ENCODE results near the gene PLEKHG4B.
"Not testable (repeated sequence)": the region's sequence is repeated elsewhere in the genome, so short reads cannot be mapped to it uniquely, and the experiment has no call there.

Gene PLEKHG4B, protein sequence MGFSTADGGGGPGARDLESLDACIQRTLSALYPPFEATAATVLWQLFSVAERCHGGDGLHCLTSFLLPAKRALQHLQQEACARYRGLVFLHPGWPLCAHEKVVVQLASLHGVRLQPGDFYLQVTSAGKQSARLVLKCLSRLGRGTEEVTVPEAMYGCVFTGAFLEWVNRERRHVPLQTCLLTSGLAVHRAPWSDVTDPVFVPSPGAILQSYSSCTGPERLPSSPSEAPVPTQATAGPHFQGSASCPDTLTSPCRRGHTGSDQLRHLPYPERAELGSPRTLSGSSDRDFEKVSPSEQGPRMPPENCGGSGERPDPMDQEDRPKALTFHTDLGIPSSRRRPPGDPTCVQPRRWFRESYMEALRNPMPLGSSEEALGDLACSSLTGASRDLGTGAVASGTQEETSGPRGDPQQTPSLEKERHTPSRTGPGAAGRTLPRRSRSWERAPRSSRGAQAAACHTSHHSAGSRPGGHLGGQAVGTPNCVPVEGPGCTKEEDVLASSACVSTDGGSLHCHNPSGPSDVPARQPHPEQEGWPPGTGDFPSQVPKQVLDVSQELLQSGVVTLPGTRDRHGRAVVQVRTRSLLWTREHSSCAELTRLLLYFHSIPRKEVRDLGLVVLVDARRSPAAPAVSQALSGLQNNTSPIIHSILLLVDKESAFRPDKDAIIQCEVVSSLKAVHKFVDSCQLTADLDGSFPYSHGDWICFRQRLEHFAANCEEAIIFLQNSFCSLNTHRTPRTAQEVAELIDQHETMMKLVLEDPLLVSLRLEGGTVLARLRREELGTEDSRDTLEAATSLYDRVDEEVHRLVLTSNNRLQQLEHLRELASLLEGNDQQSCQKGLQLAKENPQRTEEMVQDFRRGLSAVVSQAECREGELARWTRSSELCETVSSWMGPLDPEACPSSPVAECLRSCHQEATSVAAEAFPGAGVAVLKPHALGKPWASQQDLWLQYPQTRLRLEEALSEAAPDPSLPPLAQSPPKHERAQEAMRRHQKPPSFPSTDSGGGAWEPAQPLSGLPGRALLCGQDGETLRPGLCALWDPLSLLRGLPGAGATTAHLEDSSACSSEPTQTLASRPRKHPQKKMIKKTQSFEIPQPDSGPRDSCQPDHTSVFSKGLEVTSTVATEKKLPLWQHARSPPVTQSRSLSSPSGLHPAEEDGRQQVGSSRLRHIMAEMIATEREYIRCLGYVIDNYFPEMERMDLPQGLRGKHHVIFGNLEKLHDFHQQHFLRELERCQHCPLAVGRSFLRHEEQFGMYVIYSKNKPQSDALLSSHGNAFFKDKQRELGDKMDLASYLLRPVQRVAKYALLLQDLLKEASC (N-terminal part only)

DNA sequence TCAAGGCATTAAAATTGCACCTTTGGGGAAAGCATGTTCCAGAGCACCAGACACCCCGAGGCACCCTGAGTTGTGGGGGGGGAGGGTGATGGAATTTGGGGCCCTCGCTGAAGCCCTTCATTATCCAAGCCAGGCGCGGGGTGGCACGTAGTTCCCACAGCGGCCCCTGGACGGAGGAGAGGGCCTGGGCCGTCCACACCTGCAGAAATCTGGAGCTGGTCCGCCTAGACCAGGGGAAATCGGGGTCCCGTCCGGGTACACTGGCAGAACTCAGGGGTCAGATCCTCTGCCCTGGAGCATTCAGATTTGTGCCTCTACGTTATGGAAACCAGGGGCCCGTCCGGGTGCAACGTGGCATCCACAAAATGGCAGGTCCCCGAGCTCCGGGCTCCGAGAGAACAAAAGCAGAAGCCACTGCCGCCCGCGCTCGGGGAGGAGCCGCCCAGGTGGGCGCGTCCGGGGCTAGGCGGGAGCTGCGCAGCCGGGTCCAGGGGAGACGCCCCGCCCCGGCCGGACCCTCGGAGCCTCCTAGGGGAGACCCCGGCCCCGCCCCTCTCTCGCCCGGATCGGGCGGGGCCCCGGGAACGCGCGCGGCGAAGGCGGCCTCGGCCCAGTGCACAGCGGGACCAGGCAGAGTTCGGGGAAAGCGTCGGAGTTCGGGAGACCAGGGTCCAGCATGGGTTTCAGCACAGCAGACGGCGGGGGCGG lies at the start of gene PLEKHG4B:
PLEKHG4B (plus strand) TSS at position 613 of the 708 bp plus-strand sequence; CDS start at position 677, 64 bp downstream.
- DNase-seq = peak; percentile 95

DNA sequence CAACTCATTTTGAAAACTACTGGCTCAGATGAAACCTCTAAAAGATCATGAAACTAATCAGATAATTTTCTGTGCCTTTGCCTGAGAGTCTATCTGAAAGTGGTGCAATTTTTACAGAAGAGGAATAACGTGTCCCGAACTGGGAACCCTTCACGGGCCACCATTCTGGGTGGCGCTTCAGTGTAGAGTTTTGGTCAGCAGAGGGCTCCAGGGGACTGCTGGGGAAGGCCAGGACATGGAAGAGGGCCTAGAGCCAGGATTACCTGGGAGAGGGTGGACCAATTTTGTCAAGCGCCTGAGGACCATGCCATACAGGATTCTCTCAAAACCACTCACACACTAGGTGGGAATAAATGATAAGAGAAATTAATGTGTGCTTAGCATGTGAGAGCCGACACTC lies 49.7 kb upstream of the PLEKHG4B start:
- DNase-seq = no peak

DNA sequence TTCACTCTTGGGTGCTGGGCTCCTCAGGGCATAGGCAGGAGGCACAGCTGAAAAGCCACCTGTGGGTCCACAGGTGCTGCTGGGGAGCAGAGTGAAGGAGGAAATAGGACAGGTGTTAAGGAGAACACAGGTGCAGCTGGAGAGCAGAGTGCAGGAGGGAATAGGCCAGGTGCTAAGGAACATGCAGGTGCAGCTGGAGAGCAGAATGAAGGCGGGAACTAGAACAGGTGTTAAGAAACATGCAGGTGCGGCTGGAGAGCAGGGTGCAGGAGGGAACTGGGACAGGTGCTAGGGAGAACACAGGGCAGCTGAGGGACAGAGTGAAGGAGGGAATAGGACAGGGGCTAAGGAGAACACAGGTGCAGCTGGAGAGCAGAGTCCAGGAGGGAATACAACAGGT lies 43.8 kb upstream of the PLEKHG4B start:
- peak; percentile 71 for DNase-seq

DNA sequence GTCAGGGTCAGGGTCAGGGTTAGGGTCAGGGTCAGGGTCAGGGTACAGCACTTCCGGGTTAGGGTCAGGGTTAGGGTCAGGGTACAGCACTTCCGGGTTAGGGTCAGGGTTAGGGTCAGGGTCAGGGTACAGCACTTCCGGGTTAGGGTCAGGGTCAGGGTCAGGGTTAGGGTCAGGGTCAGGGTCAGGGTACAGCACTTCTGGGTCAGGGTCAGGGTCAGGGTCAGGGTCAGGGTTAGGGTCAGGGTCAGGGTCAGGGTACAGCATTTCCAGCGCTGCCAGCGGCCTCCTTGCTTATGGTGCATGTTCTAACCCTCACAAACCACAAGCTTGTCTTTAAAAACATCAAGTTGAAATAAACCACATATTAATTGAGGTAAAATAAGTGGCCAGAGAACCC lies 42.4 kb upstream of the PLEKHG4B start:
- DNase-seq = not testable (repeated sequence)

DNA sequence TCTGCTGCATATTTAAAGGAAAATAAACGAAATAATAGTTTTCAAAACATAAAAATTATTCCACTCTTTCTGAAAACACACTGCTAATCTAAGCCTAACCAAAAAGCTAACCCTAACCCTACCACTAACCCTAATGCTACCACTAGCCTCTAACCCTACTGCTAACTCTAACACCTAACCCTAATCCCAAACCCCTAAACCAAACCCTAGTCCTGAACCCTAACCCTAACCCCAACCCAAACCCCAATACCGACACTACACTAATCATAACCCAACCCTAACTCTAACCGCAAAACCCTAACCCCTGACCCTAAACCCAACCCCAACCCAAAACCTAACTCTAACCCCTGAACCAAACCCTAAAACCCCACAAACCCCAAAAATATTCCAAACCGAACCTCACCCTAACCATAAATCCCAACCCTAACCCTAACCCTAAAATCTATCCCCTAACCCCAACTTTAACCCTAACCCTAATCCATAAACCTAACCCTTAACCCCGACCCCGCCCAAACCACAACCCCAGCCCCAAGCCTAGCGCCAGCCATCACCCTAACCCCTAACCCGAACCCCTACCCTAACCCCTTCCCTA lies 41.9 kb upstream of the PLEKHG4B start:
- no peak for DNase-seq

DNA sequence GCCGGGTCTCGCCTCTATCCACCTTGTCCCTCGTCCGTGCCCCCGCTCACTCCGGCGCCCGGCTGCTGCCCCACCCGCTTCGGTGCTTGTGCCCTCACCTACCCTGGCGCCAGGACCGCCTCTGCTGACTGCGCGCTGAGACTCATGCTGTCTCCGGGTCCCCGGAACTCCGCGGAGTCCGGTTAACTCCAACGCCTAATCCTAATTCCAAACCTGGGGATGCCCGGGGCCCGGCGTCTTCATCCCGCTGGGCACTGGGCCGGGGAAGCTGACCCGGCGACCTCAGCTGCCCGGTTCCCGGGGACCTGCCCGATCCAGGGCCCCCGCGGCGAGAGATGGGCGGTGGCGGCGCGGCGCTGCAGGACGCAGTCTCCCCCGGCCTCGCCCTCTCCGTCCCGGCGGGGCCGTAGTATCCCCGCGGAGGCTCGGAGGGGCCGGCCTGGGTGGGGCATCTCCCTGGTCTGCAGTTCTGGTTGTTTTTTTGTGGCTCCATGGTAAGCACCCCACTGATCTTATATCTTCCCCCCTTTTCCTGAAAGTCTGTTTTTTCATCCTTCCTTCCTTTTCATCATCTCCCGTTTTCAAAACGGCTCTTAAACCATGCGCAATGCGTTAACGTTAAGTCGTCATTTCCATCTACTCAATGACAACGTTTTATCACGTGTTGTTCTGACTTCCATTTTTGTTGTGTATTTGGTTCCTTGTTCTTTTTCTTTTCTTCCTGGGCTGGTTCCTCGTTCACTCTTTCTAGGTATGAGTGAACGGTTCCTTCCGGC lies 41.1 kb upstream of the PLEKHG4B start:
- no peak for DNase-seq

DNA sequence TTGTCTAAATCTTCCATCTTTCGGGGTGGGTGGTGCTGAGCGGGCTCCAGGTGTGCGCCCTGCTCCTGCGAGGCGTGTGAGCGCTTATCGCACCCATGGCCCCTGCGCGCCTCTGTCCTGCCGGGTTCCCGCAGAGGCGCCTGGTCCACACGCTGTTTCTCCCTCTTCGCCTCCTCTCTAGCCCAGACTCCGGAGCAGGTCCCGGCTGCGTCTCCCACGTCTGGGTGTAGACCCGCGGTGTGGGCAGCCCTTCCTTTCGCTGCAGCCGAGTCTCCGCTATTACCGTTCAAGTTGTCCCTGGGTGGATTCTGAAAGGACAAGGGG lies 40.5 kb upstream of the PLEKHG4B start:
- DNase-seq = no peak

DNA sequence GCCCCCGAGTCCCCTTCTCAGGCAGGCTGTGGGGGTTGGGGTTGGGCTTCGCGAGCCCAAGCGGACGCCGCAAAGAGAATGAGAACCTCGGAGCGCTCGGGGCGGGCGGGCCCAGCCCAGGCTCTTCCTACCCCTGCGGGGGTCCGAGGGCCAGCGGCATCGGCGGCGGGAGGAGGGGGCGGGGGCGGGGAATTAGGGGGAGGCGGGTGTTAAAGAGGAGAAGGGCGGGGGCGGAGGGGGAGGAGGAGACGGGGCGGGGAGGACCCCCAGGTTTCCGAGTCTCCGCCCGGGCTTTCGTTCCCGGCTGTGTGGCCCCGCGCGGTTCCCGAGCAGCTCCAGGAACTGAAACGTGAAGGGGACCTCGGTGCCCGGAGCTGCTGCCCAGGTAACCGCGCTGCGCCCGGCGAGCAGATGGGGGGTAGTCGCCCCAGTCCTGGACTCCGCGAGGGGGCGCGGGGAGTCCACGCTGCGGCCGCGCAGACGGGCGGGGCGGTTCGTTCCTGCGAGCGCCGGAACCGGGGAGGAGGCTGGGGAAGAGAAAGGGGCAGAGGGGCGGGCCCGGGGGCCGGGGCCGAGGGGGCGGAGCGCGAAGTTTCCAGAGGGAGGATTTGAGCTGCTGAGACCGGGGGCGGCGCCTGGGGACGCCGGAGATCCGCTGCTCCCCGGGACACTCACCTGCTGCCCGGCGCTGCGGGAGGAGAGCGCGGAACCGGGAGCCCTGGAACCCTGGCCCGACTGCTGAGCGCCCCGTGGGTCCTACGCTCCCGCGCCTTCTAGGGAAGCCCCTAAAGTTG lies 38.4 kb upstream of the PLEKHG4B start:
- peak; percentile 61 for DNase-seq

DNA sequence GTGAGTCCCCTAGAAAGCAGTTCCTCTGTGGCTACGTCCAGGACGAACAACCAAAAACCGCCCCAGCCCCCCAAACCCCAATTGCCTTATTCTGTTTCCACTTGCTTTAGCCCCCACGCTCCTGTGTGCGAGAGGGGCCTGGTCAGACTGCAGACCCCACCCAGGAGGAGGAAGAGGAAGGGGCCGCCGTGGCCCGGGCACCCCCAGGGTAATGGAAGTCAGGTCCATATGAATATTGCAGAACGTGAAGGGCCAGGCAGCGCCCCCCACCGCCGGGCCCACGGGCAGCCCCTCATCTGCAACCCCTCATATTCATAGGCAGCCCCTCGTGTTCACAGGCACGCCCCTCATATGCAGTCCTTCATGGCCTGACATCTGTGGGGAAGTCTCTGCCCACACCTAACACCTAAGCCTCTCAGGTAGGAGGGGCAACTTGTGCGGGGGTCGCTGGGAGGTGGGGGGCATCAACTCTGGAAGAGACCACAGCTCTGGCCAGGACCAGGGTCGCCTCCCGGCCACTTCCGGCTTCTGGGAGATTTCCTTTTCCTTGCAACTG lies 37.7 kb upstream of the PLEKHG4B start:
- DNase-seq = no peak

DNA sequence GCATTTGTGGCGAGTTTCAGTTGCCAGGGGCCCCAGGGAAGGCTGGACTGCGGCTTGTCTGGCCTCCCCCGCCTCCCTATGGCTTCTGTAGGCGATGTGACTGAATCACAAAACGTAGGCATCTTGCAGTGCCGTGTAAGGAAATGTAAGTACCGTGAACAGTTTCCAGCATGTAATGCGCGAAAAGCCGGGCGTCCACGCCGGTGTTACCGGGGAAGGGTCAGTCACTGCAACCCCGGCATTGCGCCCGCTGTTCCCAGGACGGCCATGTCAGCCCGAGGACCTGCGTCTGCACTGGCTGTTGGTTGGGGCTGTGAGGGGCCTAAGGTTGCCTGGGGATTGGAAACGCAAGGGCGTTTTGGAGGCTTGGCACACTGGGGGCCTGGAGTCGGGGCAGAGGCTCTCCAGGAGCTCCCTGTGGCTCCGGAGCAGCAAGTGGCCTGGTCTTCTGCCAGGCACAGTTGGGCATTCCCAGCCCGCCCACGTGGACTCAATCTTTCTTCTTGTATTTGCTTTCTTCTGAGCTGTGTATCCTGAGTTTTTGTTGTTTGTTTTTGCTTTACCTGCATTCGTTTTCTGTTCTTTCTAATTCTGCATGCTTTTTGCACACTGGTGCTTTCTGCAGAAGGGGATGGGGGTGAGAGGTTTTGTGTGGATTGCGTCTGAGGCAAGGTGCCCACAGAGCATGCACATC lies 36.9 kb upstream of the PLEKHG4B start:
- no peak for DNase-seq

DNA sequence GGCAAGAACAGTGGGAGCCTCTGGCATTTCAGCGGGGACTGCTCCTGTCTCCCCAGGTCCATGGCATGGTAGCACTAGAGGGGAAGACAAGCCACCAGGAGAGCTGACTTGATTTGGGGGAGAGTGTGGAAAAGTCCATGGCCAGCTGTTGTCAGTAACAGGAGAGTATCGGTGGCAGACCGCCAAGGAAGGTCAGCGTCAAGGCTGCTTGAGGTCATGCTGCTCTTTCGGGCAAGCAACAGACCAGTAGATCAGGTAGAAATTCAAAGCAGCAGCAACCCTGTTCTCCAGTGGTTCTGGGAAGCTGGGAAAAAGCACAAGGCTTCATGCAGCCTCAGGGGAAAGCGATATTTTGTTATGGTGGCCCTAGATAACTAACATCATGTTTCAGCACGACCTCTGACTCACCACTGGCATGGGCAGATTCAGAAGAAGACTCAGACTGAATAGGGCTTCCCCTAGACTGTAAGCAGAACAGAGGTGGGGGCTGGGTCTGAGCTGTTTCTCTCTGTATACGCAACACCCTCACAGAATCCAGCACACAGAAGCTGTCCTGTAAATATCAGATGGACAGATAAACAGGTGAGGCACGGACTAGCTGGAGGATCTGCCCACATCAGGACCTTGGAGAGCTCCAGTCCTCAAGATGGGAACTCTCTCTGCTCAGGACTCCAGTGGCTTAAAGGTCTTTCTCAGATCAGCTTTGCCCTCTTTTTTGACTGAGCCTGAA lies 35.2 kb upstream of the PLEKHG4B start:
- no peak for DNase-seq

DNA sequence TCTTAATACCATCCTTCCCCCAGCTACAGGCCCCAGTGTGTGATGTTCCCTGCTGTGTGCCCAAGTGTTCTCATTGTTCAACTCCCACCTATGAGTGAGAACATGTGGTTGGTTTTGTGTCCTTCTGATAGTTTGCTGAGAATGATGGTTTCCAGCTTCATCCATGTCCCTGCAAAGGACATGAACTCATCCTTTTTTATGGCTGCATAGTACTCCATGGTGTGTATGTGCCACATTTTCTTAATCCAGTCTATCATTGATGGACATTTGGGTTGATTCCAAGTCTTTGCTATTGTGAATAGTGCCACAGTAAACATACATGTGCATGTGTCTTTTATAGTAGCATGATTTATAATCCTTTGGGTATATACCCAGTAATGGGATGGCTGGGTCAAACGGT lies 31.7 kb upstream of the PLEKHG4B start:
- DNase-seq = not testable (repeated sequence)

DNA sequence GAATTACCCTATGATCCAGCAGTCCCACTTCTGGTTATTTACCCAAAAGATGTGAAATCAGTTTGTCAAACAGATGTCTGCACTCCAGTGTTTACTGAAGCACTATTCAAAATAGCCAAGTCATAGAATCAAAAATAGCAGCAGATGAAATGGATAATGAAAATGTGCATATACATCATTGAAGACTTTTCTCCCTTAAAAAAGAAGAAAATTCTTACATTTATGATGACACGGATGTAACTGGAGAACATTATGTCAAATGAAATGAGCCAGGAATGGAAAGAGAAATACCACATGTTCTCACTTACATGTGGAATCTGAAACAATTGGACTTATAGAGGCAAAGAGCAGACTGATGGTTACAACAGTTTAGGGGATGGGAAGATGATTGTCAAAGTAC lies 21.5 kb upstream of the PLEKHG4B start:
- DNase-seq = no peak

DNA sequence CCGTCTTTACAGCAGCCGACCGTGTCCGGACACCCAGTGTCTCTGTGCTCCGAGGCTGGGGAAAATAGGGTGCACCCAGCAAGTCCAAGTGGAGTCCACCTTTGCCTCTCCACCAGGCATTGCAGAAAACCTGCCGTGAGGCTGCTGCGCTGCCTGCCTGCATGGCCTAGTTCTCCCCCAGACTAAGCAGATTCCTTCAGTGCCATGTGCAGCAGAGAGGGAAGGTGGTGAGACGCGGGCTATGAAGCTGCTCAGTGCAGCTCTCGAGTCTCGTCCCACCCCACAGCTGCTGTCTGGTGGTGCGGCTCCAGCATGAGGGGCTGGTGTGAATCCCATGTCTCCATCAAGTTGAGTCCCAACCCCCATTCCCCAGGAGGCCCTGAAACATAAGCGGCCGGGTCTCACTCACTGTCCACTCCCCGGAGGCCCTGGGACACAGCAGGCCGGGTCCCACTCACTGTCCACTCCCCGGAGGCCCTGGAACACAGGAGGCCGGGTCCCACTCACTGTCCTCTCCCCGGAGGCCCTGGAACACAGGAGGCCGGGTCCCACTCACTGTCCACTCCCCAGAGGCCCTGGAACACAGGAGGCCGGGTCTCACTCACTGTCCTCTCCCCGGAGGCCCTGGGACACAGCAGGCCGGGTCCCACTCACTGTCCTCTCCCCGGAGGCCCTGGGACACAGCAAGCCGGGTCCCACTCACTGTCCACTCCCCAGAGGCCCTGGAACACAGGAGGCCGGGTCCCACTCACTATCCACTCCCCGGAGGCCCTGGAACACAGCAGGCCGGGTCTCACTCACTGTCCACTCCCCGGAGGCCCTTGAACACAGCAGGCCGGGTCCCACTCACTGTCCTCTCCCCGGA lies 19.4 kb upstream of the PLEKHG4B start:
- DNase-seq = not testable (repeated sequence)

DNA sequence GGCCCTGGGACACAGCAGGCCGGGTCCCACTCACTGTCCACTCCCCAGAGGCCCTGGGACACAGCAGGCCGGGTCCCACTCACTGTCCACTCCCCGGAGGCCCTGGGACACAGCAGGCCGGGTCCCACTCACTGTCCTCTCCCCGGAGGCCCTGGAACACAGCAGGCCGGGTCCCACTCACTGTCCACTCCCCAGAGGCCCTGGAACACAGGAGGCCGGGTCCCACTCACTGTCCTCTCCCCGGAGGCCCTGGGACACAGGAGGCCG lies 18.9 kb upstream of the PLEKHG4B start:
- not testable (repeated sequence) for DNase-seq

DNA sequence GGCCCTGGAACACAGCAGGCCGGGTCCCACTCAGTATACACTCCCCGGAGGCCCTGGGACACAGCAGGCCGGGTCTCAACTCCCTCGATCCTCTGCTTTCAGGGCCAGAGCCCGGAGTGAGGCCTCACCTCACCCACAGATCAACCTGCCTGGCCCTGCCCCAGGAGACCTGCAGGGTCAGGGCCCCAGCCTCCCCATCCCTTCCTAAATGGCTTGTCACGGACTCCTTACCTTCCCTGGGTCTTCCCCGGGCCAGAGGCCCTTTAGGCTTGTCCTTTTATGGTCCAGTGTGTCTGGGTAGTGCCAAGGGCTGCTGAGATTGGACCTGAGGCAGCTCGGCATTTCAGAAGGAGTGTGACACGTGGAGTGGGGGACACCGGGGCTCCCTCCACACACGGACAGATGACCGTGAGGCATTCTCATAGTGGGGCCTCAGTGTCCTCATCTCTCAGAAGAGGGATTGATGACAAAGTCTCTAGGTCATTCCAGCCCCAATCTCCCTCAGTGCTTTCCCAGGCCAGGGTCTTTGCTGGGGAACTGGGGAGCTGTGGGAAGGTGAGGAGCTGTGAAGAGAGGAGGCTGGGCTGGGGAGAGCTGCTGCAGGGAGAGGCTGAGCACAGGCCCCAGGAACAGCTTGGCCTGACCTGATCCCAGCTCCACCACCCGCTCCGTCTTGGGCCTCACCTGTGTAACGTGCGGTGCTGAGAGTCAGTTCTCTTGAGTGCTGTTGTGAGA lies 18.0 kb upstream of the PLEKHG4B start:
- DNase-seq = no peak

DNA sequence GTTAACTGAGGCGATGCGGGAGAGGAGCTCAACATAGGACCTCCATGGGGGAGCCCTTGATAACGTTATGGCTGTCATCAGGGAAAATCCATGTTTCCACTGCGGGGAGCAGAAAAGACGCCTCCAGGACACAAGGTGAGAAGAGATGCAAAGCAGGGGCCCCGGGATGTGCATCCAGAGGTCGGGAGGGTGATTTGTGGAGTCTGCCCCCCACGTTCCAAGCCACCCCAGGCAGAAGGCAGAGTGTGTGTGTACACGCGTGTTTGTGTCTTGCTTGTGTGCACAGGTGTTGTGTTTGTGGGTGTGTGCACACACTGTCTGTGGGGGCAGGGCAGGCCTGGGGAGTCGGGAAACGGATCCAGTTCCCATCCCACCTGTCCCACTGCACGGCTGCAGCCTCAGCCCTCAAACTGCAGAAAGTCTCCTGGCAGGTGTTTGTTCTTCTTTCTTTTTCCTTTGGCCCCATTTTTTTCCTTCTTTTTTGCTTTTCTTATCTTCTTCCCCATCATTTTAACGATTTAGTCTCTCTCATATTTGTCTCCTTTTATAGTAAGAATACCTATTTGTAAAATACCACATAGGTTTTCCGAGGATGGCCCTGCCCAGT lies 17.4 kb upstream of the PLEKHG4B start:
- DNase-seq = no peak
